GM21723 (cell line): ENCODE measurements around the gene RNF215.

Experiments
- ATAC-seq: cut with Tn5 transposase; IDR thresholded peaks from one replicate; pipeline ENCODE4 v1.9.1; 2021; ENCODE audit warnings: mild to moderate bottlenecking, moderate library complexity; ENCODE audit not compliant: unreplicated experiment

RNF215 gene

GRCh38 chr22:30334646-30335045, 52.6 kb downstream of the RNF215 start:
- ATAC-seq: no peak

- ATAC-seq: no peak
Measured at GRCh38 chr22:30333707-30334087, 53.5 kb downstream of the RNF215 start.

- ATAC-seq: no peak
Measured at GRCh38 chr22:30332994-30333706, 54.1 kb downstream of the RNF215 start.

- no peak for ATAC-seq
Measured at GRCh38 chr22:30332551-30332950, 54.7 kb downstream of the RNF215 start.
